CD4-positive, CD25-positive, alpha-beta regulatory T cell (primary cell): ENCODE results near the gene CYP39A1. TPM values are rescaled to one million over a fixed set of nuclear protein-coding genes. Genes with fewer than 3 reads are reported as not detected.

ENCODE experiments used
- ATAC-seq, 2 donors: fragments of 150-1000 bp; cut with Tn5 transposase; one replicate each; pipeline ENCODE4 v1.10.0; 2021; ENCODE audit warnings: low read depth in 2 of 2, moderate number of reproducible peaks in 2 of 2, moderate library complexity in 1 of 2
- DNase-seq, 3 donors: peaks; one replicate each; pipeline versions ENCODE4 v3.0.0 to v3.0.0-alpha.2; 2012 to 2022; ENCODE audit warnings: mixed read lengths in 1 of 3
- H3K27ac ChIP-seq: one replicate; pipeline ENCODE4 v1.7.0; 2013; ENCODE audit warnings: mild to moderate bottlenecking, low read length; ENCODE audit not compliant: insufficient read depth, poor library complexity, severe bottlenecking
- H3K27me3 ChIP-seq: one replicate; pipeline ENCODE4 v1.7.0; 2013; ENCODE audit warnings: low read length; ENCODE audit not compliant: control insufficient read depth, insufficient read depth
- H3K36me3 ChIP-seq: one replicate; pipeline ENCODE4 v1.7.0; 2013; ENCODE audit warnings: mild to moderate bottlenecking, low read length, moderate library complexity; ENCODE audit not compliant: control insufficient read depth, insufficient read depth
- H3K4me1 ChIP-seq: 2 replicates; pipeline ENCODE4 v1.7.0; 2013; ENCODE audit warnings: mild to moderate bottlenecking, low read length; ENCODE audit not compliant: insufficient read depth, control insufficient read depth, poor library complexity, severe bottlenecking
- H3K4me3 ChIP-seq: one replicate; pipeline ENCODE4 v1.7.0; 2013; ENCODE audit warnings: low read depth, mild to moderate bottlenecking, low read length, moderate library complexity
- H3K9me3 ChIP-seq, 2 experiments: 1 replicate in 1 of 2; 2 replicates in 1 of 2; pipeline ENCODE4 v1.7.0; 2013; ENCODE audit warnings: low read length in 2 of 2, mild to moderate bottlenecking in 1 of 2, moderate library complexity in 1 of 2; ENCODE audit not compliant: control insufficient read depth in 2 of 2
- H3K27ac Mint-ChIP-seq, 3 donors: one replicate each; pipeline ENCODE4 v1.8.0; 2020 to 2022; ENCODE audit warnings: mild to moderate bottlenecking in 3 of 3, mixed read lengths in 3 of 3, moderate library complexity in 2 of 3
- H3K27me3 Mint-ChIP-seq: one replicate; pipeline ENCODE4 v1.8.0; 2022; ENCODE audit warnings: mild to moderate bottlenecking, mixed read lengths
- H3K36me3 Mint-ChIP-seq: one replicate; pipeline ENCODE4 v1.8.0; 2020; ENCODE audit warnings: mixed read lengths
- H3K4me1 Mint-ChIP-seq, 4 donors: one replicate each; pipeline ENCODE4 v1.8.0; 2020 to 2022; ENCODE audit warnings: mixed read lengths in 4 of 4, mild to moderate bottlenecking in 1 of 4
- H3K4me3 Mint-ChIP-seq, 4 donors: one replicate each; pipeline ENCODE4 v1.8.0; 2020 to 2022; ENCODE audit warnings: mild to moderate bottlenecking in 4 of 4, mixed read lengths in 4 of 4, moderate library complexity in 3 of 4
- H3K9me3 Mint-ChIP-seq, 7 donors: one replicate each; pipeline ENCODE4 v1.8.0; 2020 to 2022; ENCODE audit warnings: mixed read lengths in 7 of 7, mild to moderate bottlenecking in 3 of 7, moderate library complexity in 2 of 7
- polyA plus RNA-seq, 4 donors: library from polyadenylated mRNA; unstranded; fragments of 300-500 nt; fragmentation: Illumina TruSeq; gene quantifications; one replicate each; pipeline ENCODE4 v1.2.3, GENCODE V29; 2021
- total RNA-seq: library from RNA; stranded (reverse); gene quantifications from one replicate; pipeline ENCODE4 v1.2.3, GENCODE V29; 2022

The CYP39A1 gene
- total and polyA plus RNA-seq, 5 donors from 2014 or later = 0.33 TPM; not detected in 4

DNA sequence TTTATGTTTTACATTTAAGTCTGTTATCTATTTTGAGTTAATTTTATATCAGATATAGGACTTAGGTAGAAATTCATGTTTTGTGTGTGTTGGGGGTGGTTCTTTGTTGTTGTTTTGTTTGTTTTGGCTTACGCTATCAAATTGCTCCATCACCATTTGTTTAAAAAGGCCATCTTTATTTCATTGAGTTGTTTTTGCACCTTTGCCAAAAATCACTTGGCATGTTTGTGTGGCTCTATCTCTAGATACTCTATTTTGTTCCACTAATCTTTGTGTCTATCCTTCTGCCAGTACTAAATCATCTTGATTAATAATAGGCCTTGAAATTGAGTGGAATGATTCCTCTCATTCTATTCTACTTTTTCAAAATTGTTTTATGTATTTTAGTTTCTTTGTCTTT is 7.4 kb downstream of the CYP39A1 start:
- peaks cover 9% of the 10 kb centered on the region for H3K27me3 Mint-ChIP-seq
- H3K36me3 Mint-ChIP-seq = no peaks in the 10 kb centered on the region
- Histone ChIP-seq H3K4me3 (no peak overlapping the region), H3K27ac (no peak overlapping the region), H3K9me3 (no peaks in the 10 kb centered on the region), H3K27me3 (no peaks in the 10 kb centered on the region), H3K36me3 (no peaks in the 10 kb centered on the region), H3K4me1 (no peaks in the 10 kb centered on the region)
- H3K4me3 Mint-ChIP-seq = no peak overlapping the region
- no peak overlapping the region for H3K27ac Mint-ChIP-seq
- H3K4me1 Mint-ChIP-seq = no peaks in the 10 kb centered on the region
- ATAC-seq (no peak), DNase-seq (no peak)
- H3K9me3 Mint-ChIP-seq = peaks cover 0 to 4% (median 3%) of the 10 kb centered on the region in 7 donors

DNA sequence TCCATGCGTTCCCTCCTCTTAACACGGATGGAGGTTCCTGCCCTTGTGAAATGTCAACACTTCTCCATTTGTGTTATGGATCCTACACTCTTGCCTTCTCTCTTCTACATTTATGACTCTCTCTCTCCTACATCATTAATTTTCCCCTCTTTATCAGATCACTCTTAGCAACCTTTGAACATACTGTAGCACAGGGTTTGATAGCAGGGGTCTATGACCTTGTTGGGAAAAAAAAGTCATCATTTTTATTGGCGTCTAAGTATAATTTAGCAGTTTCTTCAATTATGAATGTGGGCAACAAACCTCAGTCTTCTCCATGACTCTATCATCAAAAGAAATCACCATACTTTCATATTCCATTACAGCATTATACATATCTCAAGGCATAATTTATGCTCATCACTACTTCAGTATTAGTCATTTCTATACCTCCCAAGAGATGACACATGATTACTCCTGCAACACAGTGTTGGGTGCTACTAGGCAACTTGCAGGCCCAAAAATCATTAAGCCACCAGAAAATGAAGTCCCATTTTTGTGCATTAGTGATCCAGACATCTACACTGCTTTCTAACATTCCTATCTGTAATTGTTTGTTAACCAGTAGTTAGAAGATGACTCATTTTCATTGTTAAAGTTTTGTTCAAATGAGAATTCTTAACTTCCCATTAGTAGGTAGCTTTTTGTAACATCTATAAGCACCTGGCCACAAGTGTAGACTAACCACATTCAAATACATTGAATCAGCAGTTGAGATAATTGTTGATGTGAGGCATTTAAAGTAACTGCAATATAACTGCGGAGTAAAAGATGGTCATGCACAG is 9.5 kb downstream of the CYP39A1 start:
- ATAC-seq (no peak), DNase-seq (no peak)
- H3K27ac ChIP-seq = no peak overlapping the region
- H3K36me3 Mint-ChIP-seq = no peaks in the 10 kb centered on the region
- H3K4me1 Mint-ChIP-seq = no peaks in the 10 kb centered on the region
- no peaks in the 10 kb centered on the region for H3K4me1 ChIP-seq
- H3K27me3 Mint-ChIP-seq = no peaks in the 10 kb centered on the region
- H3K27ac Mint-ChIP-seq = no peak overlapping the region
- H3K4me3 Mint-ChIP-seq = no peak overlapping the region
- H3K9me3 ChIP-seq = no peaks in the 10 kb centered on the region
- peaks cover 0 to 4% (median 0%) of the 10 kb centered on the region in 7 donors for H3K9me3 Mint-ChIP-seq
- no peak overlapping the region for H3K4me3 ChIP-seq
- H3K36me3 ChIP-seq = no peaks in the 10 kb centered on the region
- no peaks in the 10 kb centered on the region for H3K27me3 ChIP-seq

DNA sequence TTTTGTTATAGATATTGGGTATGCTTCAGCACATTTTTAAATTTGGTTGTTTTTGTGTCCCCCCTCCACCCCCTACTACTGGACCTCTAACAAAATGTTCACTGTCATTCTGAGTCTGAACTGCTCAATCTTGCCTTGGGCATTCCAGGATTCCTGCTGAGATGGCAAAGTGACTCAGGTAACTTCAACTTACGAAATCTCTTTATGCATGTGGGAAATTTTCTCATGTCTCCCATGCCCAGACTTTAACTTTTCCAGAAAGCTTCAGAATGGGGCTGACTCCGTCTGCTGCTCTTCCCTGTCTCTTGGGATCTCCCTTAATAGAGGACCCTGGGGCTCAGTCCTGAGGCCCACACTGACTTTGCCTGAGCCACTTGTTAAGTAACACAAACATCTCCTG is 14.0 kb downstream of the CYP39A1 start:
- DNase-seq = no peak
- Histone ChIP-seq H3K4me3 (no peak overlapping the region), H3K27ac (no peak overlapping the region), H3K9me3 (no peaks in the 10 kb centered on the region), H3K36me3 (no peaks in the 10 kb centered on the region), H3K27me3 (no peaks in the 10 kb centered on the region), H3K4me1 (no peaks in the 10 kb centered on the region)
- H3K4me3 Mint-ChIP-seq = no peak overlapping the region
- H3K9me3 Mint-ChIP-seq = peaks cover 0 to 3% (median 0%) of the 10 kb centered on the region in 7 donors
- no peaks in the 10 kb centered on the region for H3K4me1 Mint-ChIP-seq
- no peaks in the 10 kb centered on the region for H3K36me3 Mint-ChIP-seq
- no peak for ATAC-seq
- no peaks in the 10 kb centered on the region for H3K27me3 Mint-ChIP-seq
- no peak overlapping the region for H3K27ac Mint-ChIP-seq

DNA sequence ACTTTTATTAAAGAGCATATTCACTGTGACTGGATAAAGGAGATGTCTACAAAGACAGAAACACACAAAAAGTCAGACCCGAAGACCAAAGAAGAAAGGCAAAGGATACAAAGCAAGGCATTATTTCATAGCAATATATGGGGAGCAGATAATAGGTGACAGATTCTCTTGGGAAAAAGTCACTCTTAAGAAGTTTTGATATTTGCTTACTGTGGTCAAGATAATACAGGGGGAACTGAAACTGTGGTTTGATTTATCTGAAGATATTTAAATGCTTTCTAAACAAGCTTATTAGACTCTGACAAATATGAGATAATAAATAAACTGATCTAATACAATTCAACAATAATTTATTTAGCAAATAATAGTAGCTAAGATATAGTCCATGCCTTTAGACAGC is 14.7 kb downstream of the CYP39A1 start:
- H3K4me1 Mint-ChIP-seq = no peaks in the 10 kb centered on the region
- no peaks in the 10 kb centered on the region for H3K27me3 Mint-ChIP-seq
- Histone ChIP-seq H3K4me1 (no peaks in the 10 kb centered on the region), H3K36me3 (no peaks in the 10 kb centered on the region), H3K9me3 (no peaks in the 10 kb centered on the region), H3K27ac (no peak overlapping the region), H3K4me3 (no peak overlapping the region), H3K27me3 (no peaks in the 10 kb centered on the region)
- H3K9me3 Mint-ChIP-seq = peaks cover 0 to 2% (median 0%) of the 10 kb centered on the region in 7 donors
- ATAC-seq (no peak), DNase-seq (no peak)
- no peaks in the 10 kb centered on the region for H3K36me3 Mint-ChIP-seq
- no peak overlapping the region for H3K27ac Mint-ChIP-seq
- H3K4me3 Mint-ChIP-seq = no peak overlapping the region

DNA sequence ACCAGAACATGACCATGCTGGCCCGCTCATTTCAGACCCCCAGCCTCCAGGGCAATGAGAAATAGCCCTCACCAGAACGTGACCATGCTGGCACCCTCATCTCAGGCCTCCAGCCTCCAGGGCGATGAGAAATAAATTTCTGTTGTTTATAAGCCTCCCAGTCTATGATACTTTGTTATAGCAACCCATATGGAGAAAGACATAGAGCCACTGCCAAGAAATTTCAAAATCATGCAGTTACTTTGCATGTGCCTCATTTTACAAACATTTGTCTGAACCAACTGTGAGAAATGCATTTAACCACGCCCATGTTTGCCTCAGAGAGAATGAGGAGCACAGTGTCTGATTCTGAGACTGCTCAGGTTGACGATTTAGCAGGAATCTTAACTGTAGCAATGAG is 15.5 kb downstream of the CYP39A1 start:
- no peaks in the 10 kb centered on the region for H3K36me3 Mint-ChIP-seq
- H3K4me3 ChIP-seq = no peak overlapping the region
- H3K27ac ChIP-seq = no peak overlapping the region
- no peaks in the 10 kb centered on the region for H3K4me1 ChIP-seq
- no peak for ATAC-seq
- no peaks in the 10 kb centered on the region for H3K4me1 Mint-ChIP-seq
- H3K27ac Mint-ChIP-seq = no peak overlapping the region
- no peaks in the 10 kb centered on the region for H3K9me3 ChIP-seq
- H3K27me3 Mint-ChIP-seq = no peaks in the 10 kb centered on the region
- H3K9me3 Mint-ChIP-seq = no peaks in the 10 kb centered on the region
- no peaks in the 10 kb centered on the region for H3K36me3 ChIP-seq
- DNase-seq = no peak
- H3K4me3 Mint-ChIP-seq = no peak overlapping the region
- no peaks in the 10 kb centered on the region for H3K27me3 ChIP-seq

DNA sequence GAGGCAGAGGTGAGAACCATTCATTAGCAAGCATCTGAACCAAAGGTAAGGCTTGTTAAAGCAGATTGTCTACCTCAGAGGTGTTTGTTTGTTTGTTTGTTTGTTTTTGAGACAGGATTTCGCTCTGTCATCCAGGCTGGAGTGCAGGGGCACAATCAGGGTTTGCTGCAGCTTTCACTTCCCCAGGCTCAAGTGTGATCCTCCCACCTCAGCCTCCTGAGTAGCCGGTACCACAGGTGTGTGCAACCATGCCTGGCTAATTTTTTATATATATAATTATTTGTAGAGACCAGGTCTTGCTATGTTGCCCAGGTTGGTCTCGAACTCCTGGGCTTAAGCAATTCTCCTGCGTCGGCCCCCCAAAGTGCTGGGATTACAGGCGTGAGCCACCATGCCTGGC is 17.2 kb downstream of the CYP39A1 start:
- H3K4me3 Mint-ChIP-seq = no peak overlapping the region
- ATAC-seq = no peak
- H3K4me1 Mint-ChIP-seq = no peaks in the 10 kb centered on the region

DNA sequence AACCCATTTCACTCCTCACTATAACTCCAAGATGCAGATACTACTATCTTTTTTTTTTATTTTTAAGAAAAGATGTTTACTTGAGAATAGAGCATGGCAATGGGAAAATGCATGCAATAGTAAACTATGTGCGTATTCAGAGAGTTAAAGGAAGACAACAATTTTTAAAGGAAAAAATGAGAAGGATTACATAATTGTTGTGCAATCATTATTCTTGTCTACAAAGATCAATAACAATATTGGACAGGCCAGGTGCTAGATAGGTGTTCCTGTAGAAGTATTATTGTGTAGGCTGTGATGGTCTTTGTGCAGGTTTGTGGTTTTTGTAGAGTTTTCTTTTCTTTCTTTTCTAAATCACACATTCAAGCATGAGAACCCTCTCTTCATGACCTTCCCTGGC is 20.6 kb downstream of the CYP39A1 start:
- Histone ChIP-seq H3K27ac (no peak overlapping the region), H3K27me3 (no peaks in the 10 kb centered on the region), H3K4me1 (no peaks in the 10 kb centered on the region), H3K36me3 (no peaks in the 10 kb centered on the region), H3K4me3 (no peak overlapping the region), H3K9me3 (no peaks in the 10 kb centered on the region)
- DNase-seq (no peak), ATAC-seq (no peak)
- H3K36me3 Mint-ChIP-seq = no peaks in the 10 kb centered on the region
- H3K4me3 Mint-ChIP-seq = no peak overlapping the region
- H3K27me3 Mint-ChIP-seq = peaks cover 6% of the 10 kb centered on the region
- no peaks in the 10 kb centered on the region for H3K9me3 Mint-ChIP-seq
- H3K27ac Mint-ChIP-seq = no peak overlapping the region
- H3K4me1 Mint-ChIP-seq = no peaks in the 10 kb centered on the region

More for the DNA sequence above, 17.2 kb downstream of the CYP39A1 start:
- DNase-seq = no peak
- Histone ChIP-seq H3K27ac (no peak overlapping the region), H3K4me1 (no peaks in the 10 kb centered on the region), H3K27me3 (no peaks in the 10 kb centered on the region), H3K4me3 (no peak overlapping the region), H3K9me3 (no peaks in the 10 kb centered on the region), H3K36me3 (no peaks in the 10 kb centered on the region)
- Mint-ChIP-seq H3K9me3 (no peaks in the 10 kb centered on the region), H3K27me3 (no peaks in the 10 kb centered on the region), H3K27ac (no peak overlapping the region), H3K36me3 (no peaks in the 10 kb centered on the region)

DNA sequence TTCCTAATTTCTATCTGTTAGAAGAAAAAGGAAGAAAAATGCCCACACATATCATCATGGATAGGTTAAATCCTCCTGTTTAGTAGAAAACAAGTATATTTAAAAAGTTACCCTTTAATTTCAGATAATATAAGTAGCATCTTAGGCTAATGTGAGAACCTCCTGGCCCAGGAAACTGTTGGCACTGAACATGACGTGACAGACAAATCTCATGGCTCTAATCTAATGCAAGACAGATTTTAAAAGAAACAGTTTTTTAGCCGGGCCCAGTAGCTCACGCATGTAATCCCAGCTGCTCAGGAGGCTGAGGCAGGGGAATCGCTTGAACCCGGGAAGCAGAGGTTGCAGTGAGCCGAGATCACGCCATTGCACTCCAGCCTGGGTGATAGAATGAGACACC is 22.9 kb downstream of the CYP39A1 start:
- Histone ChIP-seq H3K4me1 (no peaks in the 10 kb centered on the region), H3K27ac (no peak overlapping the region), H3K4me3 (no peak overlapping the region), H3K36me3 (no peaks in the 10 kb centered on the region), H3K27me3 (no peaks in the 10 kb centered on the region), H3K9me3 (no peaks in the 10 kb centered on the region)
- DNase-seq (no peak), ATAC-seq (no peak)
- Mint-ChIP-seq H3K4me1 (peaks cover 0 to 8% (median 3%) of the 10 kb centered on the region in 4 donors), H3K27me3 (peaks cover 6% of the 10 kb centered on the region), H3K27ac (no peak overlapping the region), H3K4me3 (no peak overlapping the region), H3K9me3 (peaks cover 0 to 2% (median 0%) of the 10 kb centered on the region in 7 donors), H3K36me3 (no peaks in the 10 kb centered on the region)
